Keratinocyte (primary cell): ENCODE results near the gene TMEM119. TPM values are rescaled to one million over a fixed set of nuclear protein-coding genes. Genes with fewer than 3 reads are reported as not detected.

Experiments
- DNase-seq: peaks from one replicate; pipeline ENCODE4 v3.0.0-alpha.2; 2011; ENCODE audit warnings: low read depth, missing footprints, low spot score
- FAIRE-seq: peaks from 2 replicates; lab custom pipeline; 2011; peaks lifted over from hg19 to GRCh38; lab: Jason Lieb, UNC
- H2AFZ ChIP-seq: 2 replicates; pipeline ENCODE4 v1.6.0; 2012; ENCODE audit warnings: low read length, control low read depth, inconsistent platforms; ENCODE audit not compliant: control insufficient read depth
- H3K27ac ChIP-seq: 2 replicates; pipeline ENCODE4 v1.5.1; 2011; ENCODE audit warnings: low read length; ENCODE audit not compliant: control insufficient read depth, insufficient read depth
- H3K27me3 ChIP-seq: 3 replicates; pipeline ENCODE4 v1.6.0; 2011; ENCODE audit warnings: low read length; ENCODE audit not compliant: control insufficient read depth, insufficient read depth; ENCODE audit errors: extremely low read depth
- H3K36me3 ChIP-seq, 2 experiments: 2 replicates in 1 of 2; 3 replicates in 1 of 2; pipeline ENCODE4 v1.5.1; 2011; ENCODE audit warnings: low read length in 2 of 2, mild to moderate bottlenecking in 1 of 2; ENCODE audit not compliant: control insufficient read depth in 2 of 2, insufficient read depth in 2 of 2; ENCODE audit errors: extremely low read depth in 1 of 2
- H3K4me1 ChIP-seq: 3 replicates; pipeline ENCODE4 v1.5.1; 2011; ENCODE audit warnings: low read length; ENCODE audit not compliant: control insufficient read depth, insufficient read depth; ENCODE audit errors: extremely low read depth
- H3K4me2 ChIP-seq: 3 replicates; pipeline ENCODE4 v1.6.0; 2011; ENCODE audit warnings: low read depth, low read length; ENCODE audit not compliant: control insufficient read depth, insufficient read depth; ENCODE audit errors: extremely low read depth
- H3K4me3 ChIP-seq, 3 experiments: fragments of 200-600 bp in 1 of 3; sonication (generic) in 1 of 3; 2 replicates in 2 of 3; 3 replicates in 1 of 3; pipeline ENCODE4 v1.5.1; 2011 to 2016; ENCODE audit warnings: low read length in 3 of 3, mild to moderate bottlenecking in 3 of 3, control low read depth in 2 of 3, inconsistent platforms in 1 of 3, low read depth in 1 of 3, mixed read lengths in 1 of 3, mixed run types in 1 of 3, moderate library complexity in 1 of 3; ENCODE audit not compliant: control insufficient read depth in 2 of 3, insufficient read depth in 2 of 3; ENCODE audit errors: extremely low read depth in 1 of 3
- H3K79me2 ChIP-seq: 2 replicates; pipeline ENCODE4 v1.6.0; 2012; ENCODE audit warnings: low read length; ENCODE audit not compliant: control insufficient read depth, insufficient read depth
- H3K9ac ChIP-seq: 3 replicates; pipeline ENCODE4 v1.6.0; 2011; ENCODE audit warnings: low read length; ENCODE audit not compliant: control insufficient read depth, insufficient read depth; ENCODE audit errors: extremely low read depth
- H3K9me1 ChIP-seq: 3 replicates; pipeline ENCODE4 v1.6.0; 2011; ENCODE audit warnings: low read length; ENCODE audit not compliant: control insufficient read depth, insufficient read depth; ENCODE audit errors: extremely low read depth
- H3K9me3 ChIP-seq: 2 replicates; pipeline ENCODE4 v1.5.1; 2012; ENCODE audit warnings: low read depth, low read length; ENCODE audit not compliant: control insufficient read depth
- H4K20me1 ChIP-seq: 3 replicates; pipeline ENCODE4 v1.6.0; 2011; ENCODE audit warnings: low read length; ENCODE audit not compliant: control insufficient read depth, insufficient read depth; ENCODE audit errors: extremely low read depth
- CTCF ChIP-seq, 3 experiments: IDR thresholded peaks in 1 of 3; conservative IDR thresholded peaks in 1 of 3; optimal IDR thresholded peaks in 1 of 3; 2 replicates in 2 of 3; 3 replicates in 1 of 3; pipeline versions ENCODE3 to v1.5.1; 2011; ENCODE audit warnings: low read length in 3 of 3, mild to moderate bottlenecking in 3 of 3, moderate library complexity in 2 of 3, control low read depth in 1 of 3, inconsistent platforms in 1 of 3; ENCODE audit not compliant: insufficient read depth in 2 of 3; ENCODE audit errors: extremely low read depth in 1 of 3
- EZH2 ChIP-seq: IDR thresholded peaks from one replicate; pipeline ENCODE4 v1.6.1; 2012; ENCODE audit warnings: inconsistent platforms, mild to moderate bottlenecking, low read length, moderate library complexity
- dilution Hi-C: fragments of 300-500 bp; cut with MboI; formaldehyde crosslinking; loops from one replicate; pipeline ENCODE4 v1.7.0; 2020; ENCODE audit warnings: low sequenced_read_pairs; ENCODE audit not compliant: extremely low pct_ligation_motif_present
- polyA plus RNA-seq, 5 experiments: library from polyadenylated mRNA; depleted of rRNA in 3 of 5; stranded (reverse) in 3 of 5; stranded (forward) in 1 of 5; unstranded in 1 of 5; fragments of >200 nt; gene quantifications; 1 replicate in 1 of 5; 2 replicates in 3 of 5; 3 replicates in 1 of 5; pipeline versions ENCODE4 v1.2.1 to v1.2.3, GENCODE V29; 2011 to 2012; ENCODE audit warnings: missing spikeins in 2 of 5, low read depth in 1 of 5, low replicate concordance in 1 of 5

TMEM119 gene
- polyA plus RNA-seq, 1 donor (not counting 4 experiments of a cell fraction or from before 2014, with no cell fraction given), result not detected

- Histone ChIP-seq H3K9ac (no peak overlapping the region), H3K4me1 (no peaks in the 10 kb centered on the region), H4K20me1 (no peaks in the 10 kb centered on the region), H3K9me3 (no peaks in the 10 kb centered on the region), H2AFZ (no peak overlapping the region), H3K9me1 (no peaks in the 10 kb centered on the region), H3K4me3 (no peak overlapping the region), H3K36me3 (no peaks in the 10 kb centered on the region), H3K27me3 (peaks cover 19% of the 10 kb centered on the region), H3K27ac (no peak overlapping the region), H3K4me2 (no peak overlapping the region), H3K79me2 (no peaks in the 10 kb centered on the region)
- dilution Hi-C loops, result no loop called here
- no peak for FAIRE-seq
- TF ChIP-seq EZH2 (no peak), CTCF (optimal IDR thresholded peaks at IDR 0.05 in 1 of 3, IDR thresholded peaks at IDR 0.05 in 1 of 3, conservative IDR thresholded peaks at IDR 0.05 in 1 of 3; ENCODE audit: extremely low read depth in 1 of 3, insufficient read depth in 2 of 3, low read length in 3 of 3) (no peak)
- no peak for DNase-seq
Measured at GRCh38 chr12:108584456-108585065, 13.3 kb downstream of the TMEM119 start.

GRCh38 chr12:108583991-108584390 lies 13.9 kb downstream of the TMEM119 start:
- H3K9me1 ChIP-seq, result no peaks in the 10 kb centered on the region

More at GRCh38 chr12:108583991-108584390, 13.9 kb downstream of the TMEM119 start:
- FAIRE-seq (no peak), DNase-seq (no peak)
- Histone ChIP-seq H3K27me3 (peaks cover 13% of the 10 kb centered on the region), H3K9ac (no peak overlapping the region), H3K9me3 (no peaks in the 10 kb centered on the region), H3K4me2 (no peak overlapping the region), H3K36me3 (no peaks in the 10 kb centered on the region), H3K4me3 (no peak overlapping the region), H4K20me1 (no peaks in the 10 kb centered on the region), H3K4me1 (no peaks in the 10 kb centered on the region), H3K27ac (no peak overlapping the region), H2AFZ (no peak overlapping the region), H3K79me2 (no peaks in the 10 kb centered on the region)
- no peak for TF ChIP-seq EZH2
- TF ChIP-seq CTCF (optimal IDR thresholded peaks at IDR 0.05 in 1 of 3, IDR thresholded peaks at IDR 0.05 in 1 of 3, conservative IDR thresholded peaks at IDR 0.05 in 1 of 3; ENCODE audit: extremely low read depth in 1 of 3, insufficient read depth in 2 of 3, low read length in 3 of 3), result no peak
- dilution Hi-C loops, result no loop called here
